CD4-positive, alpha-beta T cell treated with Interleukin-12 subunit alpha and Interleukin-12 subunit beta, for 1 hour (primary cell): ENCODE data around the gene BMERB1.

Experiments used
- DNase-seq: peaks from one replicate; pipeline ENCODE4 v3.0.0-alpha.2; 2020

BMERB1 gene

DNA sequence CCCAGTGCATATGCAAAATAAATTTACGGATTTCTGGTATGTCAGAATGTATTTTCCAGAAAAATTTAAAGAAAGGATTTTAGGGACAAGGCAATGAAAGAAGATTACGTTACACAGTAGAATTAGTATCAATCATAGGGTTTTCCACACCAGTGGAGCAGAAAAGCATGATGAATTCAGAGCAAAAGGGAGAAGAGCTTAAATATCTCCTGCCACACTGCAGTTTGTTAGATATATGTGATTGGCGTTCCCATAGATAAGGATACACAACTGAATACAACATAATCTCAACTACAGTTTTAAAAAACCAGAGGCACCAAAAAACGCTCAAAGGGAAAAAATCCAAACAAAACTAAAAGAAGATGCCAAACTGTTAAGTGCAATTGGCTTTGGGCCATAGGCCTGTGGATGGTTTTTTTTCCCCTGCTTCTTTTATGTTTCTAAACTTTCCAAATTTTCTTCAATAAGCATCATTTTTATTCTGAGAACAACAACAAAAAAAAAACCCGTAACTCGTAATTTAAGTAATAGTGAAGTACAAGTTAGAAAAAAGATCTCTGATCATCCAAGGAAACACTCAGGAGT, 186.3 kb downstream of the BMERB1 start:
- no peak for DNase-seq

DNA sequence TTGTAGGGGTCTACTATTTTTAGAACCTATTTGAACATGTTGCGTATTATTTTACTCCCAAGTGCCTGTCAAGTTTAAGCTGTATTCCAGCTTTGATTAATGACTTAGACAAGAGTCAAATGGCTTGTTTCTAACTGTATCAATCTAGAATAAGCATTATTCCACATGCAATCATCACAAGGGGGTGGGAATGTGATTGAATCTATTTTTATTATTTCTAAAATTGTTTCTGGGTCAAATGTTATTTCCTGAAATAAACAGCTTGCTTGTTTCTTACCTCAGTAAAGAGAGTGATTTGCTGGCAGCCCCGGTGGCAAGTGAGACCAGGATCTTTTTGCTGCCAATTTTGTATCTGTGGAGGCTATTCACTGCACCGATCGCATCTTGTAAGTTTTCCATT, 187.1 kb downstream of the BMERB1 start:
- no peak for DNase-seq

DNA sequence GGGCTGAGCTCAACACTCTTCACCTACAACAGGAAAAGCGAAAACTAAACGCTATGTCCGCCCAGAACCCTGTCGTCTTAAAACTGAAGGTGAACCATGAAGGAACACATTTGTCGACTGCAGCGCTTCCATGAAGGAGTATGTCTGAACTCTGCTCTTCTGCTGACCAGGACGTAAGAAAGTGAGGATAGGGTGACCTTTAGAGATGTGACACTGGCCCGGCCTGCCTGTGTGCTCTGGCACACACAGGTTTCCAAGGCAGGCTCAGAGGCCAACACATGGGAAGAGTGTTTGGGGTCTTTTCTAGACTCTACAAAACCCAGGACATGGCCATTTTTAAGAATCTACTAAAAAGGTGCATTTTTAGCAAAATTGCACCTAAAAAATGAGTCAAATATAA, 187.5 kb downstream of the BMERB1 start:
- DNase-seq = no peak

DNA sequence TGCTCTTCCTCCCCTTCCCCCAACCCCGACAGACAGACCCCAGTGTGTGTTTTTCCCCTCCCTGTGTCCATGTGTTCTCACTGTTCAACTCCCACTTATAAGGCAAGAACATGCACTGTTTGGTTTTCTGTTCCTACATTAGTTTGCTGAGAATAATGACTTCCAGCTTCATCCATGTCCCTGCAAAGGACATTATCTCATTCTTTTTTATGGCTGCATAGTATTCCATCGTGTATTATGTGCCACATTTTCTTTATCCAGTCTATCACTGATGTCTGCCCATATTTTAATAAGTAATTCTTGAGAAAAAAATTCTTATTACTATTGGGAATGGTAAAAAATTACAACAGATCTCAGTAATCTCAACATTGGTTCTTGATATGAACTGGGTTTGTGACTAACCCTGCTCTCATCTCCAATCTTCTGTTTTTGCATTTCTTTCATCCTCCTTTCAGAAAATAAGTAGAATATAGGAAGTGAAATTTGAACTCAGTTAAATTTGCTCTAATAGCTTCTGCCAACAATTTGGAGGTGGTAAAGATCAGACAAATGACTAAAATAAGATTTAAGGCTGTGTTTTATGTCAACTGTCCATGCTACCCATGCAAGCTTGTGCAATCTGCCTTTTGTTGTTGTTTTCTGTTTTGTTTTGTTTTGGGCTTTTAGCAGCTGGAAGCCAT, 197.5 kb downstream of the BMERB1 start:
- DNase-seq = no peak

DNA sequence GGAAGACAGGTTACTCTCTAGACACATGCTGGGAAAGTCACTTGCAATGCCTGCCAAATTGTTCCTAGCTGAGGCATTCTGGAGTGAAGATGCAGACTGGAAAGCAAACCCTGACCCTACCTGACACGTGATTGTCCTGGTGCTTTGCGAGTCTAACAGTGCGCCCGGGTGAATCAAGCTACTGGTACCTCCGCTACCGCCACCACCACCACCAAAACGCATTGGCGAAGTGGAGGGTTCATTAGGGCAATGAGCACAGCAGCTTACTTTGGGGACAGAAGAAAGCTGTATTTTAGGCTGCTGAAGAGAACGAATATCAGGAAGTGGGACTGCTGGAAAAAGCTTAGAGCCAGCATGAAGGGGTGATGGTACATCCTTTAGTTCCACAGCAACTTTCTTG, 201.5 kb downstream of the BMERB1 start:
- no peak for DNase-seq

DNA sequence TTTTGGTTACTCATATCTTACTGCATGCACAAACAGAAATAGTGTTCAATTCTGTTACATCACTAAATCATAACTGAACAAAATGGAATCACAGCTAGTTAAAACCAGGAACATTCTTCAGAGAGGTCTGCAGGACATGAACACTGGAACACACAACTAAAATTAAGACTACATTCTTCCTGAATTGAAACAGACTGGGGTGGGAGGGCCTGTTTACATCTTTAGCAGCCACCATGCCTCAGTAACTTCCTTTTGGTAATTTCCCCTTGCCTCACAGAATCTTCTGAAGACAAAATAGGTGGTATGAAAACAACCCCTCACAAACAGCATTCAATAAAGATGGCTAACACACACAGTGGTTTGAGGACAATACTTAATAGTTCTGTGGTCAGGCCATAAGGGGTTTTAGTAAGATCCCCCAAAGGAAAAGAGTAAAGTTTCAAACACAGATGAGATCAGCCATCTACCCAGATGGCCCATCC, 202.0 kb downstream of the BMERB1 start:
- DNase-seq = peak; percentile 64
